ENCODE measurements around the gene TRABD2B.

TRABD2B gene

GRCh38 chr1:48040154-48040553 is 43.0 kb upstream of the TRABD2B start:
- Histone ChIP-seq H3K4me3 (ENCODE audit: insufficient read depth, low read length, poor library complexity, severe bottlenecking) (no peak overlapping the region), H3K4me2 (ENCODE audit: low read depth, low read length, poor library complexity, severe bottlenecking) (no peak overlapping the region), H3K9ac (ENCODE audit: low read length) (no peak overlapping the region), H3F3A (ENCODE audit: insufficient read depth) (no peaks in the 10 kb centered on the region), H3K79me2 (ENCODE audit: insufficient read depth, low read length) (no peaks in the 10 kb centered on the region), H2AFZ (ENCODE audit: low read depth, low read length, severe bottlenecking) (no peak overlapping the region), H3K9me3 (ENCODE audit: insufficient read depth, low read length) (no peaks in the 10 kb centered on the region), H3K9me2 (replicated peaks; ENCODE audit: insufficient read depth, low read length) (no peaks in the 10 kb centered on the region), H4K20me1 (ENCODE audit: low read depth, low read length) (no peaks in the 10 kb centered on the region), H3K27me3 (ENCODE audit: low read length) (no peaks in the 10 kb centered on the region), H3K36me3 (ENCODE audit: low read length) (no peaks in the 10 kb centered on the region), H3K27ac (ENCODE audit: low read depth, low read length) (no peak overlapping the region)
- TF ChIP-seq CTCF (IDR thresholded peaks at IDR 0.05; ENCODE audit: insufficient read depth, low read length, poor library complexity, severe bottlenecking) (no peak), EZH2phosphoT487 (conservative IDR thresholded peaks at IDR 0.05; ENCODE audit: low read length) (no peak)

GRCh38 chr1:48039088-48040054 is 42.2 kb upstream of the TRABD2B start:
- H3K4me3 ChIP-seq (ENCODE audit: insufficient read depth, low read length, poor library complexity, severe bottlenecking) = no peak overlapping the region
- no peaks in the 10 kb centered on the region for H4K20me1 ChIP-seq (ENCODE audit: low read depth, low read length)
- H3K9ac ChIP-seq (ENCODE audit: low read length) = no peak overlapping the region
- no peak for TF ChIP-seq EZH2phosphoT487 (conservative IDR thresholded peaks at IDR 0.05; ENCODE audit: low read length)
- TF ChIP-seq CTCF (IDR thresholded peaks at IDR 0.05; ENCODE audit: insufficient read depth, low read length, poor library complexity, severe bottlenecking) = no peak
- no peaks in the 10 kb centered on the region for H3K36me3 ChIP-seq (ENCODE audit: low read length)
- H3K9me3 ChIP-seq (ENCODE audit: insufficient read depth, low read length) = no peaks in the 10 kb centered on the region
- H3K79me2 ChIP-seq (ENCODE audit: insufficient read depth, low read length) = no peaks in the 10 kb centered on the region
- no peak overlapping the region for H3K4me2 ChIP-seq (ENCODE audit: low read depth, low read length, poor library complexity, severe bottlenecking)
- no peaks in the 10 kb centered on the region for H3K9me2 ChIP-seq (replicated peaks; ENCODE audit: insufficient read depth, low read length)
- H2AFZ ChIP-seq (ENCODE audit: low read depth, low read length, severe bottlenecking) = no peak overlapping the region
- H3K27ac ChIP-seq (ENCODE audit: low read depth, low read length) = no peak overlapping the region
- no peaks in the 10 kb centered on the region for H3K27me3 ChIP-seq (ENCODE audit: low read length)
- H3F3A ChIP-seq (ENCODE audit: insufficient read depth) = no peaks in the 10 kb centered on the region

GRCh38 chr1:48038270-48038767 is 41.1 kb upstream of the TRABD2B start:
- no peaks in the 10 kb centered on the region for H3K27me3 ChIP-seq (ENCODE audit: low read length)
- no peaks in the 10 kb centered on the region for H3K36me3 ChIP-seq (ENCODE audit: low read length)
- H3K9me2 ChIP-seq (replicated peaks; ENCODE audit: insufficient read depth, low read length) = no peaks in the 10 kb centered on the region
- H3K27ac ChIP-seq (ENCODE audit: low read depth, low read length) = no peak overlapping the region
- no peaks in the 10 kb centered on the region for H4K20me1 ChIP-seq (ENCODE audit: low read depth, low read length)
- no peaks in the 10 kb centered on the region for H3K79me2 ChIP-seq (ENCODE audit: insufficient read depth, low read length)
- no peak overlapping the region for H3K4me2 ChIP-seq (ENCODE audit: low read depth, low read length, poor library complexity, severe bottlenecking)
- no peak overlapping the region for H3K9ac ChIP-seq (ENCODE audit: low read length)
- H3K4me3 ChIP-seq (ENCODE audit: insufficient read depth, low read length, poor library complexity, severe bottlenecking) = no peak overlapping the region
- no peak overlapping the region for H2AFZ ChIP-seq (ENCODE audit: low read depth, low read length, severe bottlenecking)
- no peaks in the 10 kb centered on the region for H3F3A ChIP-seq (ENCODE audit: insufficient read depth)
- TF ChIP-seq EZH2phosphoT487 (conservative IDR thresholded peaks at IDR 0.05; ENCODE audit: low read length) (no peak), CTCF (IDR thresholded peaks at IDR 0.05; ENCODE audit: insufficient read depth, low read length, poor library complexity, severe bottlenecking) (no peak)
- H3K9me3 ChIP-seq (ENCODE audit: insufficient read depth, low read length) = no peaks in the 10 kb centered on the region
